Upper lobe of left lung (tissue), 6 donors: ENCODE measurements around the gene EBF3. TPM values are rescaled to one million over a fixed set of nuclear protein-coding genes. Genes with fewer than 3 reads are reported as not detected.

ENCODE experiments used
- ATAC-seq, 2 donors: fragments of 200-7000 bp; cut with Tn5 transposase; one replicate each; pipeline ENCODE4 v1.9.1; 2022; ENCODE audit warnings: mild to moderate bottlenecking in 2 of 2, moderate library complexity in 2 of 2; ENCODE audit not compliant: low FRiP score in 2 of 2
- DNase-seq, 2 donors: peaks; one replicate each; pipeline ENCODE4 v3.0.0-alpha.2; 2019 to 2020
- H3K27ac ChIP-seq, 4 donors: fragments of 200-600 bp; sonication (generic); one replicate each; pipeline ENCODE4 v1.5.1; 2016 to 2019
- H3K27me3 ChIP-seq, 4 donors: fragments of 200-600 bp; sonication (generic); one replicate each; pipeline ENCODE4 v1.5.1; 2017 to 2019
- H3K36me3 ChIP-seq, 4 donors: fragments of 200-600 bp; sonication (generic); one replicate each; pipeline ENCODE4 v1.5.1; 2016 to 2019
- H3K4me1 ChIP-seq, 4 donors: fragments of 200-600 bp; sonication (generic); one replicate each; pipeline ENCODE4 v1.5.1; 2018 to 2019
- H3K4me3 ChIP-seq, 4 donors: fragments of 200-600 bp; sonication (generic); one replicate each; pipeline ENCODE4 v1.5.1; 2017 to 2019; ENCODE audit warnings: mild to moderate bottlenecking in 2 of 4, moderate library complexity in 1 of 4
- H3K9me3 ChIP-seq, 4 donors: fragments of 200-600 bp; sonication (generic); one replicate each; pipeline ENCODE4 v1.5.1; 2018 to 2019
- CTCF ChIP-seq, 6 experiments: fragments of 450-650 bp in 4 of 6; fragments of 200-600 bp in 2 of 6; sonication (generic) in 2 of 6; IDR thresholded peaks; one replicate each; pipeline ENCODE4 v1.5.1; 2016 to 2019; ENCODE audit warnings: antibody characterized with exemption in 6 of 6
- EP300 ChIP-seq, 4 donors: sonication (generic); formaldehyde crosslinking; IDR thresholded peaks; one replicate each; pipeline ENCODE4 v1.5.1; 2017; ENCODE audit warnings: antibody characterized with exemption in 4 of 4, control low read depth in 2 of 4
- POLR2A ChIP-seq, 4 donors: fragments of 450-650 bp; IDR thresholded peaks; one replicate each; pipeline ENCODE4 v1.5.1; 2016 to 2017; ENCODE audit warnings: antibody characterized with exemption in 4 of 4, mild to moderate bottlenecking in 2 of 4
- POLR2AphosphoS5 ChIP-seq, 2 donors: sonication (generic); formaldehyde crosslinking; IDR thresholded peaks; one replicate each; pipeline ENCODE4 v1.5.1; 2017; ENCODE audit warnings: antibody characterized with exemption in 2 of 2
- WGBS, 2 donors: methylation state at CpG; one replicate each; pipeline ENCODE4 v1.1.5; 2017 to 2018; 5-methylcytosine and 5-hydroxymethylcytosine counted together
- total RNA-seq, 6 donors: library from RNA; depleted of rRNA in 4 of 6; stranded (reverse); fragments of >200 nt in 4 of 6; gene quantifications; one replicate each; pipeline versions ENCODE4 v1.1.0 to v1.2.1, GENCODE V29; 2016 to 2021
- donor health status: DM: no; HTN: no; CAD: no; lungs with moderate emphysema.
- donor health status: DM: no; HTN: yes; CAD: no; lungs with severe emphysema.

Gene EBF3
- total RNA-seq, 6 donors from 2014 or later, result 0.06 to 0.51 TPM; not detected in 4

DNA sequence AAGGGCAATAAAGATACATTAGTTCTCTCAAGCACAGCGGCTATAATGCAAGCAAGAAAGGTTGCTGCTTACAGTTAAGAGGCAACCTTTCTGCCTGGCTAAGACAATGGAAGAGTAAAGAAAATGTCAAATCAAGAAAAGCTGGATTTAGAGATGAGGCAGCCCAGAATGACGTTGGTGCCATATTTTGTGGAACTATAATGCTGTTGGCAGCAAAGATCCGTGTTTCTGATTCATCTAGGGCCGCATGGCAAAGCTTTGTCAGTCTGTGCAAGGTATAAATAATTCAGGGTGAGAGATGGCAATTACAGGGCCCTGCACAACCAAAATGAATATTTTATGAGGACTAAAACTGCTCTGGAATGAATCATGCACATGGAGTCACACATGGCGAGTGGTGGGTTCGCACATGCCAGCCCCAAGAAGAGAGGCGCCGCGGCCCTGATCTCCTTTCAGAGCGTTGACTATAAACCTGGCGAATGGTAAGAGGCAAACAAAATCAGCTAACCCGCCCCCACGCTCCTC lies 76.6 kb downstream of the EBF3 start:
- Histone ChIP-seq H3K27me3 (no peaks in the 10 kb centered on the region), H3K9me3 (no peaks in the 10 kb centered on the region), H3K4me3 (no peak overlapping the region), H3K36me3 (no peaks in the 10 kb centered on the region), H3K27ac (no peak overlapping the region), H3K4me1 (no peaks in the 10 kb centered on the region)
- DNase-seq, result no peak
- no peak for ATAC-seq
- WGBS, 2 donors, result 93 to 94% methylated on average over 13 of the region's 13 CpGs
- TF ChIP-seq POLR2AphosphoS5 (IDR thresholded peaks at IDR 0.05) (no peak), POLR2A (IDR thresholded peaks at IDR 0.05) (no peak), EP300 (IDR thresholded peaks at IDR 0.05) (no peak), CTCF (IDR thresholded peaks at IDR 0.05) (no peak)

GRCh38 chr10:129886263-129886662 lies 77.8 kb downstream of the EBF3 start:
- Histone ChIP-seq H3K9me3 (no peaks in the 10 kb centered on the region), H3K4me1 (no peaks in the 10 kb centered on the region), H3K27ac (no peak overlapping the region), H3K27me3 (no peaks in the 10 kb centered on the region), H3K36me3 (no peaks in the 10 kb centered on the region), H3K4me3 (no peak overlapping the region)
- no peak for ATAC-seq
- TF ChIP-seq POLR2A (IDR thresholded peaks at IDR 0.05) (no peak), CTCF (IDR thresholded peaks at IDR 0.05) (no peak), POLR2AphosphoS5 (IDR thresholded peaks at IDR 0.05) (no peak), EP300 (IDR thresholded peaks at IDR 0.05) (no peak)
- no peak for DNase-seq
- 82 to 85% methylated on average over 9 of the region's 9 CpGs for WGBS, 2 donors

DNA sequence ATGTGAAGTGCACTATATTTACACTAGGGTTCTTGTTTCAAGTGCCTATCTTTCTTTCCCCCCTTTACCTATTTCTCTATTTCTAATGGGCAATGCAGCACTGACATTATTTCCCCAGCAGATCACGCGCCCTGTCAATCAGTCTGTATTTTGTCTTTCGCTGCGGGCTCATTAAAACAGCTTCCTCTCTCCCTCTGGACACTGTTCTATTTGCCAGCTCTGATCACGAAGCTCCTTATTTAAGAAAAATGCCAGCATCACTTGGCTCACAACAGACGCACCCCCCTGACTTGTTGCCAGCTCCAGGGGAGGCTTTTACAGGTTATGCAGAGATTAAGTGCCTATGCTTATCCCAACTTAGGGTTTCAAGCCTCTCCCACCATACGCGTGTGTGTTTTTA lies 78.5 kb downstream of the EBF3 start:
- Histone ChIP-seq H3K9me3 (no peaks in the 10 kb centered on the region), H3K4me1 (no peaks in the 10 kb centered on the region), H3K27ac (no peak overlapping the region), H3K36me3 (no peaks in the 10 kb centered on the region), H3K27me3 (no peaks in the 10 kb centered on the region), H3K4me3 (no peak overlapping the region)
- DNase-seq (no peak), ATAC-seq (no peak)
- WGBS, 2 donors, result 64 to 75% methylated on average over 8 of the region's 8 CpGs
- TF ChIP-seq EP300 (IDR thresholded peaks at IDR 0.05) (no peak), POLR2AphosphoS5 (IDR thresholded peaks at IDR 0.05) (no peak), POLR2A (IDR thresholded peaks at IDR 0.05) (no peak), CTCF (IDR thresholded peaks at IDR 0.05) (no peak)

DNA sequence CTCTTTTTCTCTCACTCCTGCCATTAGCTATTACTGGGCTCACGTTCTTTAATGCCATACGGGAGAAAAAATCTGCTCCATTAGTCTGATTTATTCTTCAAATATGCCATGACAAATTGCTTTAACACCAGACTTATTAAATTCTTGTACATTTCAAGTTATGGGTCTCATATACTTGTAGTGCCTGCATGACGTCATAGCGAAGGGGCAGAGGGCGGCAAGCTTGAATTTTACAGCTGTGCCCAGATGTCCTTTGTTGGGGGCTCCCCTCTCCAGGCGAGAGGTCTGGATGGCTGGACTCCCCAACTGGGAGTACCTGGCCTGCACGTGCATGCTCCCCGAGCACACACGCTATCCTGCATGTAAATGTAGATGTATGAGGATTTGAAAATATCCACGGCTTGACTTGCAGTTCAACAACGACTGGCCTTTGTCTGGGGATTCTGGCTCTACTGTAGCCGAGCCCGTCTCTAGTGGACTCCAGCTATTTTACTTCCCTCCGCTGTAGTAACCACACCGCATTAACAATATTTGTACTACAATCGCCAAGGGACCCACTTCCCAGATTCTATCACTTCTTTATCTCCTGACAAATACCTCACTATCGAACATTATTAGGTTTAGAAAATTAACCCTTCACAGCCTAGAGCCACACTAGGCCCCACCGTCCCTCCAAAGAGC lies 79.5 kb downstream of the EBF3 start:
- H3K4me3 ChIP-seq, result no peak overlapping the region
- WGBS, 2 donors, result 74 to 75% methylated on average over 18 of the region's 18 CpGs

More for the DNA sequence above, 79.5 kb downstream of the EBF3 start:
- Histone ChIP-seq H3K4me1 (no peaks in the 10 kb centered on the region), H3K9me3 (no peaks in the 10 kb centered on the region), H3K36me3 (no peaks in the 10 kb centered on the region), H3K27me3 (no peaks in the 10 kb centered on the region), H3K27ac (no peak overlapping the region)
- no peak for DNase-seq
- no peak for TF ChIP-seq CTCF (IDR thresholded peaks at IDR 0.05)
- TF ChIP-seq EP300 (IDR thresholded peaks at IDR 0.05), result no peak
- no peak for TF ChIP-seq POLR2AphosphoS5 (IDR thresholded peaks at IDR 0.05)
- no peak for TF ChIP-seq POLR2A (IDR thresholded peaks at IDR 0.05)
- ATAC-seq, result no peak
